Sigmoid colon (tissue), 7 donors: ENCODE results near the gene CD33. TPM values are rescaled to one million over a fixed set of nuclear protein-coding genes. Genes with fewer than 3 reads are reported as not detected.
A peak's percentile ranks its signal among the peaks of the same experiment; 100 is the strongest.

ENCODE experiments used
- DNase-seq: peaks from one replicate; pipeline ENCODE4 v3.0.0-alpha.2; 2019
- H3K27ac ChIP-seq, 4 donors: fragments of 200-600 bp; sonication (generic); one replicate each; pipeline ENCODE4 v1.5.1; 2016 to 2019; ENCODE audit warnings: mild to moderate bottlenecking in 1 of 4
- H3K27me3 ChIP-seq, 3 donors: fragments of 200-600 bp; sonication (generic); one replicate each; pipeline ENCODE4 v1.5.1; 2019; ENCODE audit warnings: mild to moderate bottlenecking in 1 of 3
- H3K36me3 ChIP-seq, 4 donors: fragments of 200-600 bp; sonication (generic); one replicate each; pipeline ENCODE4 v1.5.1; 2016 to 2019
- H3K4me1 ChIP-seq, 4 donors: fragments of 200-600 bp; sonication (generic); one replicate each; pipeline ENCODE4 v1.5.1; 2017 to 2019
- H3K4me3 ChIP-seq, 4 donors: fragments of 200-600 bp; sonication (generic); one replicate each; pipeline ENCODE4 v1.5.1; 2017 to 2019; ENCODE audit warnings: mild to moderate bottlenecking in 2 of 4, moderate library complexity in 1 of 4
- H3K9me3 ChIP-seq, 4 donors: fragments of 200-600 bp in 3 of 4; sonication (generic) in 3 of 4; one replicate each; pipeline versions ENCODE4 v1.5.1 to v1.6.1; 2013 to 2019
- CTCF ChIP-seq, 4 experiments: fragments of 450-650 bp in 3 of 4; fragments of 200-600 bp in 1 of 4; IDR thresholded peaks; one replicate each; pipeline ENCODE4 v1.5.1; 2016 to 2019; ENCODE audit warnings: antibody characterized with exemption in 4 of 4, mild to moderate bottlenecking in 3 of 4, moderate library complexity in 2 of 4
- EP300 ChIP-seq, 4 donors: sonication (generic); formaldehyde crosslinking; IDR thresholded peaks; one replicate each; pipeline ENCODE4 v1.6.1; 2017; ENCODE audit warnings: antibody characterized with exemption in 4 of 4
- POLR2A ChIP-seq, 2 donors: fragments of 450-650 bp; IDR thresholded peaks; one replicate each; pipeline ENCODE4 v1.6.1; 2016; ENCODE audit warnings: antibody characterized with exemption in 2 of 2, mild to moderate bottlenecking in 2 of 2, moderate library complexity in 2 of 2
- POLR2AphosphoS5 ChIP-seq, 4 donors: sonication (generic); formaldehyde crosslinking; IDR thresholded peaks; one replicate each; pipeline ENCODE4 v1.6.1; 2017; ENCODE audit warnings: antibody characterized with exemption in 4 of 4
- WGBS, 2 donors: extraction: QIAGEN DNeasy Blood & Tissue Kit; methylation state at CpG; one replicate each; pipeline ENCODE4 v1.1.7; 2013; 5-methylcytosine and 5-hydroxymethylcytosine counted together
- intact Hi-C: fragments of 100-400 bp; cut with DNase I; formaldehyde crosslinking; loops from one replicate; pipeline ENCODE4 v1.15.1; 2023
- polyA plus RNA-seq, 3 donors: library from polyadenylated mRNA; stranded (reverse); fragments of 200-250 nt; gene quantifications; one replicate each; pipeline ENCODE4 v1.2.3, GENCODE V29; 2013
- total RNA-seq, 4 donors: library from RNA; depleted of rRNA; stranded (reverse); fragments of >200 nt; gene quantifications; one replicate each; pipeline ENCODE4 v1.1.0, GENCODE V29; 2016
- donor health status: healthy with polysubstance abuse.
- donor health status: Bipolar disorder and iron deficiency.
- donor health status: healthy.

The CD33 gene
- total and polyA plus RNA-seq, 7 donors = 2.5 to 8.1 (median 4.2) TPM

- TF ChIP-seq POLR2A (IDR thresholded peaks at IDR 0.05) (no peak), POLR2AphosphoS5 (IDR thresholded peaks at IDR 0.05) (no peak), CTCF (IDR thresholded peaks at IDR 0.05) (no peak)
- H3K9me3 ChIP-seq = no peaks in the 10 kb centered on the region
- no peak for DNase-seq
- H3K4me3 ChIP-seq = no peak overlapping the region
- no peaks in the 10 kb centered on the region for H3K27me3 ChIP-seq
- H3K36me3 ChIP-seq = no peaks in the 10 kb centered on the region
- intact Hi-C loops = no loop called here
- no peak overlapping the region for H3K27ac ChIP-seq
- WGBS, 2 donors = 53 to 82% methylated on average over 1 of the region's 1 CpG
- no peaks in the 10 kb centered on the region for H3K4me1 ChIP-seq
Measured at GRCh38 chr19:51219307-51219706, 5.6 kb upstream of the CD33 start.

- TF ChIP-seq CTCF (IDR thresholded peaks at IDR 0.05) (no peak), POLR2AphosphoS5 (IDR thresholded peaks at IDR 0.05) (no peak), POLR2A (IDR thresholded peaks at IDR 0.05) (no peak), EP300 (IDR thresholded peaks at IDR 0.05) (no peak)
- no peak for DNase-seq
- Histone ChIP-seq H3K36me3 (no peaks in the 10 kb centered on the region), H3K4me3 (no peak overlapping the region), H3K4me1 (no peaks in the 10 kb centered on the region), H3K27me3 (no peaks in the 10 kb centered on the region), H3K27ac (no peak overlapping the region), H3K9me3 (no peaks in the 10 kb centered on the region)
- intact Hi-C loops = no loop called here
- WGBS, 2 donors = 76 to 77% methylated on average over 1 of the region's 1 CpG
Measured at GRCh38 chr19:51219971-51220370, 4.9 kb upstream of the CD33 start.

GRCh38 chr19:51220996-51221395 is 3.9 kb upstream of the CD33 start:
- no peak for DNase-seq
- Histone ChIP-seq H3K27me3 (no peaks in the 10 kb centered on the region), H3K9me3 (no peaks in the 10 kb centered on the region), H3K36me3 (no peaks in the 10 kb centered on the region), H3K4me3 (no peak overlapping the region), H3K4me1 (no peaks in the 10 kb centered on the region), H3K27ac (no peak overlapping the region)
- TF ChIP-seq POLR2A (IDR thresholded peaks at IDR 0.05) (no peak), POLR2AphosphoS5 (IDR thresholded peaks at IDR 0.05) (no peak), CTCF (IDR thresholded peaks at IDR 0.05) (no peak), EP300 (IDR thresholded peaks at IDR 0.05) (no peak)
- intact Hi-C loops = no loop called here

- Histone ChIP-seq H3K27ac (no peak overlapping the region), H3K4me3 (no peak overlapping the region), H3K4me1 (no peaks in the 10 kb centered on the region), H3K36me3 (no peaks in the 10 kb centered on the region), H3K27me3 (no peaks in the 10 kb centered on the region), H3K9me3 (no peaks in the 10 kb centered on the region)
- DNase-seq = no peak
- TF ChIP-seq POLR2AphosphoS5 (IDR thresholded peaks at IDR 0.05) (no peak), EP300 (IDR thresholded peaks at IDR 0.05) (no peak), POLR2A (IDR thresholded peaks at IDR 0.05) (no peak), CTCF (IDR thresholded peaks at IDR 0.05) (no peak)
- intact Hi-C loops = no loop called here
- WGBS, 2 donors = 40 to 57% methylated on average over 3 of the region's 3 CpGs
Measured at GRCh38 chr19:51224163-51224641, 678 bp upstream of the CD33 start.

DNA sequence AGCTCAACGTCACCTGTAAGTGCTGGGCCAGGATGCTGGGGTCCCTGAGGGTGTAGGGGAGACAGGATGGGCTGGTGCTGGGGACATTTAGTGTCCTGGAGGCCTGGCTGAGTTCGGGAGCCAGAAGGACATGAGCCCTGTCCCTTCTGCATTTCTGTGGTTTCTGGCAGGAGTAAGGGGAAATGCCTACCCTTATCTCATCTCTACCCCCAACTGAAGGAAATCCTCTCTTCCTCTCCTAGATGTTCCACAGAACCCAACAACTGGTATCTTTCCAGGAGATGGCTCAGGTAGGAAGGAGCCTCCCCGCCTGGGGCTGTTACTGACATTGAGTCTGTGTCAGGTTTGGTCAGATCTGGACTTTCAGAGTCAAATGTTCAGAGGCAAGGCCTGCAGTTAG is 1.2 kb downstream of the CD33 start:
- no peaks in the 10 kb centered on the region for H3K9me3 ChIP-seq
- TF ChIP-seq POLR2A (IDR thresholded peaks at IDR 0.05) = no peak
- TF ChIP-seq CTCF (IDR thresholded peaks at IDR 0.05) = no peak
- no peak for TF ChIP-seq EP300 (IDR thresholded peaks at IDR 0.05)
- TF ChIP-seq POLR2AphosphoS5 (IDR thresholded peaks at IDR 0.05) = no peak
- no peaks in the 10 kb centered on the region for H3K27me3 ChIP-seq
- 48 to 52% methylated on average over 3 of the region's 3 CpGs for WGBS, 2 donors
- H3K36me3 ChIP-seq = no peaks in the 10 kb centered on the region
- H3K27ac ChIP-seq = no peak overlapping the region
- intact Hi-C loops = no loop called here
- H3K4me3 ChIP-seq = peak overlapping the region in 2 of 4 donors; percentile 16 to 27
- H3K4me1 ChIP-seq = no peaks in the 10 kb centered on the region
- no peak for DNase-seq
